Fibroblast of pulmonary artery (primary cell): ENCODE measurements around the gene CCDC12.

Experiments used
- DNase-seq: peaks from one replicate; pipeline ENCODE4 v3.0.0-alpha.2; 2010; ENCODE audit warnings: low read depth
- H3K4me3 ChIP-seq: replicated peaks from 2 replicates; pipeline ENCODE4 v1.5.1; 2011; ENCODE audit warnings: low read depth, mild to moderate bottlenecking, control low read depth, low read length, moderate library complexity
- CTCF ChIP-seq: IDR thresholded peaks from 2 replicates; pipeline ENCODE4 v1.5.1; 2011; ENCODE audit warnings: mild to moderate bottlenecking, control low read depth, low read length, inconsistent platforms; ENCODE audit errors: missing control alignments

Gene CCDC12

GRCh38 chr3:46905661-46906451, 70.7 kb downstream of the CCDC12 start:
- DNase-seq: no peak
- no peak for TF ChIP-seq CTCF

GRCh38 chr3:46905213-46905560, 71.4 kb downstream of the CCDC12 start:
- TF ChIP-seq CTCF: no peak
- H3K4me3 ChIP-seq: no peak overlapping the region
- DNase-seq: no peak

More at GRCh38 chr3:46905661-46906451, 70.7 kb downstream of the CCDC12 start:
- no peak overlapping the region for H3K4me3 ChIP-seq

- no peak for DNase-seq
- no peak overlapping the region for H3K4me3 ChIP-seq
- TF ChIP-seq CTCF: no peak
Measured at GRCh38 chr3:46904303-46905212, 72.0 kb downstream of the CCDC12 start.

GRCh38 chr3:46903341-46904302, 72.9 kb downstream of the CCDC12 start:
- no peak overlapping the region for H3K4me3 ChIP-seq

GRCh38 chr3:46902188-46902631, 74.3 kb downstream of the CCDC12 start:
- no peak overlapping the region for H3K4me3 ChIP-seq
- no peak for TF ChIP-seq CTCF
- DNase-seq: no peak

More at GRCh38 chr3:46903341-46904302, 72.9 kb downstream of the CCDC12 start:
- DNase-seq: peak; percentile 39
- no peak for TF ChIP-seq CTCF

GRCh38 chr3:46901591-46902187, 74.9 kb downstream of the CCDC12 start:
- no peak overlapping the region for H3K4me3 ChIP-seq
- no peak for DNase-seq
- no peak for TF ChIP-seq CTCF
